GM19099 (cell line): ENCODE measurements around the gene NR2F1.

Experiments used
- POLR2A ChIP-seq: IDR thresholded peaks from 3 replicates; pipeline ENCODE4 v1.6.1; 2011; ENCODE audit warnings: low read depth; ENCODE audit not compliant: insufficient read length; ENCODE audit errors: extremely low read depth

The NR2F1 gene

GRCh38 chr5:93596676-93597490, 13.9 kb downstream of the NR2F1 start:
- no peak for TF ChIP-seq POLR2A

GRCh38 chr5:93598091-93599000, 15.3 kb downstream of the NR2F1 start:
- TF ChIP-seq POLR2A: no peak

- TF ChIP-seq POLR2A: no peak
Observed at GRCh38 chr5:93599001-93599379, 16.0 kb downstream of the NR2F1 start.

GRCh38 chr5:93599399-93600120, 16.5 kb downstream of the NR2F1 start:
- TF ChIP-seq POLR2A: no peak

GRCh38 chr5:93600409-93601070, 17.5 kb downstream of the NR2F1 start:
- TF ChIP-seq POLR2A: no peak

- no peak for TF ChIP-seq POLR2A
Observed at GRCh38 chr5:93601071-93601801, 18.2 kb downstream of the NR2F1 start.

- TF ChIP-seq POLR2A: no peak
Observed at GRCh38 chr5:93601802-93602155, 18.8 kb downstream of the NR2F1 start.

- no peak for TF ChIP-seq POLR2A
Observed at GRCh38 chr5:93602241-93603077, 19.4 kb downstream of the NR2F1 start.

- no peak for TF ChIP-seq POLR2A
Observed at GRCh38 chr5:93603078-93603792, 20.2 kb downstream of the NR2F1 start.

GRCh38 chr5:93603793-93604643, 21.0 kb downstream of the NR2F1 start:
- no peak for TF ChIP-seq POLR2A

GRCh38 chr5:93604644-93605515, 21.9 kb downstream of the NR2F1 start:
- no peak for TF ChIP-seq POLR2A
